Measurements from ENCODE around the gene LGALS3BP. TPM values are rescaled to one million over a fixed set of nuclear protein-coding genes. Genes with fewer than 3 reads are reported as not detected.
"Not testable (repeated sequence)": the region's sequence is repeated elsewhere in the genome, so short reads cannot be mapped to it uniquely, and the experiment has no call there.

LGALS3BP gene
- polyA plus RNA-seq, 1 donor (not counting 4 experiments of a cell fraction or from before 2014, with no cell fraction given), result 53.0 TPM

GRCh38 chr17:78946631-78947030 lies 33.1 kb downstream of the LGALS3BP start:
- FAIRE-seq (no peak), DNase-seq (ENCODE audit: low read depth, low spot score) (no peak)
- H4K20me1 ChIP-seq (ENCODE audit: control insufficient read depth, extremely low read depth, insufficient read depth, low read length), result no peaks in the 10 kb centered on the region
- H3K79me2 ChIP-seq (ENCODE audit: control insufficient read depth, insufficient read depth, low read length), result no peaks in the 10 kb centered on the region
- H3K27ac ChIP-seq (ENCODE audit: control insufficient read depth, insufficient read depth, low read length), result no peak overlapping the region
- TF ChIP-seq EZH2 (IDR thresholded peaks at IDR 0.05; ENCODE audit: low read length), result no peak
- no peaks in the 10 kb centered on the region for H3K36me3 ChIP-seq (ENCODE audit: control insufficient read depth in 2 of 2, extremely low read depth in 1 of 2, insufficient read depth in 2 of 2, low read length in 2 of 2)
- H3K9me1 ChIP-seq (ENCODE audit: control insufficient read depth, extremely low read depth, insufficient read depth, low read length), result no peaks in the 10 kb centered on the region
- H3K4me2 ChIP-seq (ENCODE audit: control insufficient read depth, extremely low read depth, insufficient read depth, low read depth, low read length), result no peak overlapping the region
- no peak overlapping the region for H3K4me3 ChIP-seq (ENCODE audit: control insufficient read depth in 2 of 3, extremely low read depth in 1 of 3, insufficient read depth in 2 of 3, low read depth in 1 of 3, low read length in 3 of 3)
- peaks cover 9% of the 10 kb centered on the region for H3K27me3 ChIP-seq (ENCODE audit: control insufficient read depth, extremely low read depth, insufficient read depth, low read length)
- H3K4me1 ChIP-seq (ENCODE audit: control insufficient read depth, extremely low read depth, insufficient read depth, low read length), result no peaks in the 10 kb centered on the region
- H3K9me3 ChIP-seq (ENCODE audit: control insufficient read depth, low read depth, low read length), result peaks cover 4% of the 10 kb centered on the region
- no peak overlapping the region for H3K9ac ChIP-seq (ENCODE audit: control insufficient read depth, extremely low read depth, insufficient read depth, low read length)
- dilution Hi-C loops (cut with MboI; ENCODE audit: extremely low pct_ligation_motif_present, low sequenced_read_pairs), result no loop called here
- H2AFZ ChIP-seq (ENCODE audit: control insufficient read depth, low read length), result no peak overlapping the region

- H3K9me1 ChIP-seq (ENCODE audit: control insufficient read depth, extremely low read depth, insufficient read depth, low read length), result no peaks in the 10 kb centered on the region
- dilution Hi-C loops (cut with MboI; ENCODE audit: extremely low pct_ligation_motif_present, low sequenced_read_pairs), result no loop called here
- FAIRE-seq, result no peak
- H3K9ac ChIP-seq (ENCODE audit: control insufficient read depth, extremely low read depth, insufficient read depth, low read length), result no peak overlapping the region
- peaks cover 9% of the 10 kb centered on the region for H3K27me3 ChIP-seq (ENCODE audit: control insufficient read depth, extremely low read depth, insufficient read depth, low read length)
- no peaks in the 10 kb centered on the region for H4K20me1 ChIP-seq (ENCODE audit: control insufficient read depth, extremely low read depth, insufficient read depth, low read length)
- no peaks in the 10 kb centered on the region for H3K36me3 ChIP-seq (ENCODE audit: control insufficient read depth in 2 of 2, extremely low read depth in 1 of 2, insufficient read depth in 2 of 2, low read length in 2 of 2)
- no peak overlapping the region for H2AFZ ChIP-seq (ENCODE audit: control insufficient read depth, low read length)
- H3K4me3 ChIP-seq (ENCODE audit: control insufficient read depth in 2 of 3, extremely low read depth in 1 of 3, insufficient read depth in 2 of 3, low read depth in 1 of 3, low read length in 3 of 3), result no peak overlapping the region
- H3K4me1 ChIP-seq (ENCODE audit: control insufficient read depth, extremely low read depth, insufficient read depth, low read length), result no peaks in the 10 kb centered on the region
- no peak overlapping the region for H3K4me2 ChIP-seq (ENCODE audit: control insufficient read depth, extremely low read depth, insufficient read depth, low read depth, low read length)
- TF ChIP-seq EZH2 (IDR thresholded peaks at IDR 0.05; ENCODE audit: low read length), result no peak
- no peak for DNase-seq (ENCODE audit: low read depth, low spot score)
- no peak overlapping the region for H3K27ac ChIP-seq (ENCODE audit: control insufficient read depth, insufficient read depth, low read length)
- peaks cover 4% of the 10 kb centered on the region for H3K9me3 ChIP-seq (ENCODE audit: control insufficient read depth, low read depth, low read length)
- H3K79me2 ChIP-seq (ENCODE audit: control insufficient read depth, insufficient read depth, low read length), result no peaks in the 10 kb centered on the region
These were observed 33.6 kb downstream of the LGALS3BP start for GRCh38 chr17:78946131-78946530.

- H3K9me1 ChIP-seq (ENCODE audit: control insufficient read depth, extremely low read depth, insufficient read depth, low read length); H3K9me3 ChIP-seq (ENCODE audit: control insufficient read depth, low read depth, low read length); H3K36me3 ChIP-seq (ENCODE audit: control insufficient read depth in 2 of 2, extremely low read depth in 1 of 2, insufficient read depth in 2 of 2, low read length in 2 of 2); H2AFZ ChIP-seq (ENCODE audit: control insufficient read depth, low read length); H3K9ac ChIP-seq (ENCODE audit: control insufficient read depth, extremely low read depth, insufficient read depth, low read length); H4K20me1 ChIP-seq (ENCODE audit: control insufficient read depth, extremely low read depth, insufficient read depth, low read length); dilution Hi-C loops (cut with MboI; ENCODE audit: extremely low pct_ligation_motif_present, low sequenced_read_pairs); H3K27me3 ChIP-seq (ENCODE audit: control insufficient read depth, extremely low read depth, insufficient read depth, low read length); H3K4me3 ChIP-seq (ENCODE audit: control insufficient read depth in 2 of 3, extremely low read depth in 1 of 3, insufficient read depth in 2 of 3, low read depth in 1 of 3, low read length in 3 of 3); H3K79me2 ChIP-seq (ENCODE audit: control insufficient read depth, insufficient read depth, low read length); H3K4me2 ChIP-seq (ENCODE audit: control insufficient read depth, extremely low read depth, insufficient read depth, low read depth, low read length); H3K4me1 ChIP-seq (ENCODE audit: control insufficient read depth, extremely low read depth, insufficient read depth, low read length); H3K27ac ChIP-seq (ENCODE audit: control insufficient read depth, insufficient read depth, low read length); FAIRE-seq; DNase-seq (ENCODE audit: low read depth, low spot score): not testable (repeated sequence)
These were observed 34.3 kb downstream of the LGALS3BP start for GRCh38 chr17:78945455-78945854.
